Measurements from ENCODE around the gene PARD3B. TPM values are rescaled to one million over a fixed set of nuclear protein-coding genes. Genes with fewer than 3 reads are reported as not detected.
A peak's percentile ranks its signal among the peaks of the same experiment; 100 is the strongest.

PARD3B gene
- total and polyA plus RNA-seq, 8 donors, result 18.5 to 24.6 (median 21.1) TPM

- intact Hi-C loops (cut with DNase I), result no loop called here
- H3K27ac ChIP-seq, result no peak overlapping the region
- H3K27me3 ChIP-seq, result no peaks in the 10 kb centered on the region
- peaks cover 0 to 2% of the 10 kb centered on the region in 2 donors for H3K4me1 ChIP-seq
- H3K36me3 ChIP-seq, result no peaks in the 10 kb centered on the region
- H3K4me3 ChIP-seq, result no peak overlapping the region
- no peaks in the 10 kb centered on the region for H3K9me3 ChIP-seq
- ATAC-seq (no peak), DNase-seq (no peak)
- no peak for TF ChIP-seq CTCF (IDR thresholded peaks at IDR 0.05)
Observed at GRCh38 chr2:204973616-204974015, 428.3 kb downstream of the PARD3B start.

GRCh38 chr2:204974487-204974886 lies 429.2 kb downstream of the PARD3B start:
- no peak for TF ChIP-seq CTCF (IDR thresholded peaks at IDR 0.05)
- ATAC-seq, result no peak
- no peaks in the 10 kb centered on the region for H3K27me3 ChIP-seq
- intact Hi-C loops (cut with DNase I), result no loop called here
- DNase-seq, result no peak
- no peaks in the 10 kb centered on the region for H3K36me3 ChIP-seq
- no peak overlapping the region for H3K4me3 ChIP-seq
- H3K9me3 ChIP-seq, result no peaks in the 10 kb centered on the region
- H3K27ac ChIP-seq, result no peak overlapping the region
- peaks cover 0 to 2% of the 10 kb centered on the region in 2 donors for H3K4me1 ChIP-seq

- ATAC-seq, result no peak
- Histone ChIP-seq H3K27ac (no peak overlapping the region), H3K9me3 (no peaks in the 10 kb centered on the region), H3K4me3 (no peak overlapping the region), H3K36me3 (no peaks in the 10 kb centered on the region), H3K4me1 (peaks cover 0 to under 1% of the 10 kb centered on the region in 2 donors), H3K27me3 (no peaks in the 10 kb centered on the region)
- intact Hi-C loops (cut with DNase I), result no loop called here
- TF ChIP-seq CTCF (IDR thresholded peaks at IDR 0.05), result no peak
- no peak for DNase-seq
Observed at GRCh38 chr2:204977914-204978313, 432.6 kb downstream of the PARD3B start.

GRCh38 chr2:204982303-204982702 lies 437.0 kb downstream of the PARD3B start:
- Histone ChIP-seq H3K27me3 (no peaks in the 10 kb centered on the region), H3K4me1 (no peaks in the 10 kb centered on the region), H3K36me3 (no peaks in the 10 kb centered on the region), H3K27ac (no peak overlapping the region), H3K9me3 (no peaks in the 10 kb centered on the region), H3K4me3 (no peak overlapping the region)
- DNase-seq (peak in 1 of 4 donors; percentile 16), ATAC-seq (no peak)
- TF ChIP-seq CTCF (IDR thresholded peaks at IDR 0.05), result no peak
- intact Hi-C loops (cut with DNase I), result no loop called here

- DNase-seq (no peak), ATAC-seq (no peak)
- intact Hi-C loops (cut with DNase I), result no loop called here
- Histone ChIP-seq H3K4me3 (no peak overlapping the region), H3K36me3 (no peaks in the 10 kb centered on the region), H3K27ac (no peak overlapping the region), H3K4me1 (no peaks in the 10 kb centered on the region), H3K9me3 (no peaks in the 10 kb centered on the region), H3K27me3 (no peaks in the 10 kb centered on the region)
- no peak for TF ChIP-seq CTCF (IDR thresholded peaks at IDR 0.05)
Observed at GRCh38 chr2:204984518-204984917, 439.2 kb downstream of the PARD3B start.
